ENCODE results near the gene HACD3.
"Not testable (repeated sequence)": the region's sequence is repeated elsewhere in the genome, so short reads cannot be mapped to it uniquely, and the experiment has no call there.

The HACD3 gene

GRCh38 chr15:65540314-65540713, 10.1 kb downstream of the HACD3 start:
- DNase-seq (ENCODE audit: extremely low spot score) = no peak
- TF ChIP-seq TARDBP (IDR thresholded peaks at IDR 0.05) (no peak), L3MBTL2 (conservative IDR thresholded peaks at IDR 0.05) (no peak), LEF1 (IDR thresholded peaks at IDR 0.05; ENCODE audit: borderline replicate concordance) (no peak), SUZ12 (IDR thresholded peaks at IDR 0.05) (no peak), FOXM1 (IDR thresholded peaks at IDR 0.05; ENCODE audit: borderline replicate concordance) (no peak), NFRKB (IDR thresholded peaks at IDR 0.05) (no peak), CTBP1 (IDR thresholded peaks at IDR 0.05; ENCODE audit: borderline replicate concordance) (no peak), ARNT (IDR thresholded peaks at IDR 0.05) (no peak), HDGF (IDR thresholded peaks at IDR 0.05; ENCODE audit: borderline replicate concordance) (no peak), PKNOX1 (IDR thresholded peaks at IDR 0.05) (no peak), ELF4 (IDR thresholded peaks at IDR 0.05) (no peak), SP1 (IDR thresholded peaks at IDR 0.05) (no peak), ZNF384 (IDR thresholded peaks at IDR 0.05) (no peak), FOXA1 (IDR thresholded peaks at IDR 0.05) (no peak), BHLHE40 (IDR thresholded peaks at IDR 0.05; ENCODE audit: borderline replicate concordance) (no peak), FOXK2 (IDR thresholded peaks at IDR 0.05) (no peak)
- ChIA-PET POLR2A (interaction anchor here (0.7 to 1.3 kb wide), 3 partner anchors 10 to 71 kb away, joined by 3 to 6 read pairs (median 4); partner anchors contain the start of gene INTS14), CTCF (no interaction called here)

- DNase-seq (ENCODE audit: extremely low spot score) = no peak
- TF ChIP-seq PKNOX1 (IDR thresholded peaks at IDR 0.05) (no peak), NFRKB (IDR thresholded peaks at IDR 0.05) (no peak), LEF1 (IDR thresholded peaks at IDR 0.05; ENCODE audit: borderline replicate concordance) (no peak), SP1 (IDR thresholded peaks at IDR 0.05) (no peak), FOXA1 (IDR thresholded peaks at IDR 0.05) (no peak), FOXM1 (IDR thresholded peaks at IDR 0.05; ENCODE audit: borderline replicate concordance) (no peak), BHLHE40 (IDR thresholded peaks at IDR 0.05; ENCODE audit: borderline replicate concordance) (no peak), FOXK2 (IDR thresholded peaks at IDR 0.05) (no peak), HDGF (IDR thresholded peaks at IDR 0.05; ENCODE audit: borderline replicate concordance) (no peak), CTBP1 (IDR thresholded peaks at IDR 0.05; ENCODE audit: borderline replicate concordance) (no peak)
- ChIA-PET POLR2A (interaction anchor here (1.1 to 1.4 kb wide), 3 partner anchors 18 to 70 kb away, joined by 3 to 6 read pairs (median 4); partner anchors contain the start of gene INTS14), CTCF (no interaction called here)
These were observed 11.1 kb downstream of the HACD3 start for GRCh38 chr15:65541231-65541820.

GRCh38 chr15:65547841-65548240, 17.6 kb downstream of the HACD3 start:
- no peak for DNase-seq (ENCODE audit: extremely low spot score)
- ChIA-PET CTCF (no interaction called here), POLR2A (no interaction called here)
- no peak for TF ChIP-seq FOXA1 (IDR thresholded peaks at IDR 0.05)
- no peak for TF ChIP-seq CTBP1 (IDR thresholded peaks at IDR 0.05; ENCODE audit: borderline replicate concordance)
- TF ChIP-seq BHLHE40 (IDR thresholded peaks at IDR 0.05; ENCODE audit: borderline replicate concordance) = no peak
- no peak for TF ChIP-seq SUZ12 (IDR thresholded peaks at IDR 0.05)
- no peak for TF ChIP-seq HDGF (IDR thresholded peaks at IDR 0.05; ENCODE audit: borderline replicate concordance)
- TF ChIP-seq PKNOX1 (IDR thresholded peaks at IDR 0.05) = no peak
- no peak for TF ChIP-seq ZNF384 (IDR thresholded peaks at IDR 0.05)
- TF ChIP-seq FOXM1 (IDR thresholded peaks at IDR 0.05; ENCODE audit: borderline replicate concordance) = no peak
- no peak for TF ChIP-seq LEF1 (IDR thresholded peaks at IDR 0.05; ENCODE audit: borderline replicate concordance)
- TF ChIP-seq FOXK2 (IDR thresholded peaks at IDR 0.05) = no peak
- TF ChIP-seq TARDBP (IDR thresholded peaks at IDR 0.05) = no peak
- no peak for TF ChIP-seq L3MBTL2 (conservative IDR thresholded peaks at IDR 0.05)

GRCh38 chr15:65549288-65549687, 19.0 kb downstream of the HACD3 start:
- ChIA-PET CTCF (interaction anchor here (0.6 kb wide), 1 partner anchor 136 kb away, joined by 4 read pairs; no protein-coding TSS in a partner anchor), POLR2A (interaction anchor here (1.0 kb wide), 1 partner anchor 245 kb away, joined by 3 read pairs; the partner anchor contains the start of gene RNU5B-1)

GRCh38 chr15:65550681-65551098, 20.4 kb downstream of the HACD3 start:
- TF ChIP-seq ARNT (IDR thresholded peaks at IDR 0.05) (no peak), FOXA1 (IDR thresholded peaks at IDR 0.05) (no peak), PKNOX1 (IDR thresholded peaks at IDR 0.05) (no peak), LEF1 (IDR thresholded peaks at IDR 0.05; ENCODE audit: borderline replicate concordance) (no peak), CTBP1 (IDR thresholded peaks at IDR 0.05; ENCODE audit: borderline replicate concordance) (no peak), SP1 (IDR thresholded peaks at IDR 0.05) (no peak), HDGF (IDR thresholded peaks at IDR 0.05; ENCODE audit: borderline replicate concordance) (no peak), FOXK2 (IDR thresholded peaks at IDR 0.05) (no peak), TARDBP (IDR thresholded peaks at IDR 0.05) (no peak), BHLHE40 (IDR thresholded peaks at IDR 0.05; ENCODE audit: borderline replicate concordance) (no peak), FOXM1 (IDR thresholded peaks at IDR 0.05; ENCODE audit: borderline replicate concordance) (no peak), SUZ12 (IDR thresholded peaks at IDR 0.05) (no peak), ZNF384 (IDR thresholded peaks at IDR 0.05) (no peak), NFRKB (IDR thresholded peaks at IDR 0.05) (no peak), L3MBTL2 (conservative IDR thresholded peaks at IDR 0.05) (no peak), ELF4 (IDR thresholded peaks at IDR 0.05) (no peak)
- no peak for DNase-seq (ENCODE audit: extremely low spot score)
- CTCF ChIA-PET = interaction anchor here (1.2 kb wide), 1 partner anchor 60 kb away, joined by 3 read pairs; the partner anchor contains the start of gene INTS14
- POLR2A ChIA-PET = interaction anchor here (0.7 to 1.0 kb wide), 3 partner anchors 10 to 34 kb away, joined by 3 to 4 read pairs (median 3); partner anchors contain the start of gene DPP8

More at GRCh38 chr15:65549288-65549687, 19.0 kb downstream of the HACD3 start:
- DNase-seq (ENCODE audit: extremely low spot score) = not testable (repeated sequence)
